Measurements from ENCODE around the gene GTF2H3. TPM values are rescaled to one million over a fixed set of nuclear protein-coding genes. Genes with fewer than 3 reads are reported as not detected.
A peak's percentile ranks its signal among the peaks of the same experiment; 100 is the strongest.

GTF2H3 gene
- total RNA-seq (2022) (76.9 and 85.0 TPM in 2 replicates), Bru-seq, nascent RNA (percentile 88 among the genes with signal in this experiment), BruChase-seq, experiment 1, labeled RNA remaining after a 6-hour chase (percentile 94 among the genes with signal in this experiment), BruChase-seq, experiment 2, labeled RNA remaining after a 2-hour chase (percentile 93 among the genes with signal in this experiment)
- long read RNA-seq, transcript GTF2H3-212 (13 exons, 3,329 nt), result major isoform, 9 of 20 reads
- long read RNA-seq, partial matches to known transcripts, result 0 of 20 reads
- long read RNA-seq, other reads (novel, unspliced or antisense), result 10 of 20 reads

GRCh38 chr12:123633379-123634141 is at the start of gene GTF2H3, which contains the start of gene EIF2B1:
Gene GTF2H3 (plus strand): TSS chr12:123633829. CDS start chr12:123633860, 31 bp downstream.
Gene EIF2B1 (minus strand): TSS chr12:123633686. CDS start chr12:123633557, 129 bp downstream.
- no peak for TF ChIP-seq CTCF (IDR thresholded peaks at IDR 0.05; ENCODE audit: unreplicated experiment)
- H3K36me3 Mint-ChIP-seq (ENCODE audit: insufficient read depth, unreplicated experiment), result peaks cover 57% of the 10 kb centered on the region
- intact Hi-C loops (cut with micrococcal nuclease), result no loop called here
- CTCF ChIA-PET, result no interaction called here
- H3K4me1 Mint-ChIP-seq (ENCODE audit: insufficient read depth, unreplicated experiment), result peaks cover 9% of the 10 kb centered on the region
- H3K27me3 Mint-ChIP-seq (ENCODE audit: insufficient read depth, unreplicated experiment), result no peaks in the 10 kb centered on the region
- H3K9me3 Mint-ChIP-seq (ENCODE audit: unreplicated experiment), result no peaks in the 10 kb centered on the region
- H3K27ac Mint-ChIP-seq (ENCODE audit: low read depth, unreplicated experiment), result peak within 1 kb of the TSS; percentile 99
- H3K4me3 Mint-ChIP-seq (ENCODE audit: unreplicated experiment), result peak within 1 kb of the TSS; percentile 93
- POLR2A ChIA-PET, result interaction anchor here (0.5 to 2.0 kb wide), 16 partner anchors 9 to 401 kb away, joined by 3 to 17 read pairs (median 5); partner anchors contain the start of genes DDX55, KMT5A, MPHOSPH9 and MTRFR
- DNase-seq (ENCODE audit: unreplicated experiment), result peak; percentile 97
- no TSS peak for BruUV-seq (replicated peaks)

GRCh38 chr12:123591702-123592481 is 41.7 kb upstream of the GTF2H3 start:
- no peaks in the 10 kb centered on the region for H3K9me3 Mint-ChIP-seq (ENCODE audit: unreplicated experiment)
- POLR2A ChIA-PET, result interaction anchor here (6.2 kb wide), 1 partner anchor 10 kb away, joined by 36 read pairs; the partner anchor contains the start of gene DDX55
- no peak for TF ChIP-seq CTCF (IDR thresholded peaks at IDR 0.05; ENCODE audit: unreplicated experiment)
- H3K27me3 Mint-ChIP-seq (ENCODE audit: insufficient read depth, unreplicated experiment), result no peaks in the 10 kb centered on the region
- peaks cover 100% of the 10 kb centered on the region for H3K36me3 Mint-ChIP-seq (ENCODE audit: insufficient read depth, unreplicated experiment)
- no peak for DNase-seq (ENCODE audit: unreplicated experiment)
- intact Hi-C loops (cut with micrococcal nuclease), result no loop called here
- H3K27ac Mint-ChIP-seq (ENCODE audit: low read depth, unreplicated experiment), result peak overlapping the region; percentile 59
- CTCF ChIA-PET, result interaction anchor here (0.6 kb wide), 1 partner anchor 19 kb away, joined by 3 read pairs; no protein-coding TSS in a partner anchor
- H3K4me1 Mint-ChIP-seq (ENCODE audit: insufficient read depth, unreplicated experiment), result peaks cover 6% of the 10 kb centered on the region
- H3K4me3 Mint-ChIP-seq (ENCODE audit: unreplicated experiment), result no peak overlapping the region
- BruUV-seq (replicated peaks), result no TSS peak

GRCh38 chr12:123595729-123596128 is 37.9 kb upstream of the GTF2H3 start:
- Mint-ChIP-seq H3K4me3 (ENCODE audit: unreplicated experiment) (no peak overlapping the region), H3K27ac (ENCODE audit: low read depth, unreplicated experiment) (no peak overlapping the region), H3K9me3 (ENCODE audit: unreplicated experiment) (no peaks in the 10 kb centered on the region), H3K27me3 (ENCODE audit: insufficient read depth, unreplicated experiment) (no peaks in the 10 kb centered on the region), H3K4me1 (ENCODE audit: insufficient read depth, unreplicated experiment) (peaks cover 14% of the 10 kb centered on the region), H3K36me3 (ENCODE audit: insufficient read depth, unreplicated experiment) (peaks cover 90% of the 10 kb centered on the region)
- DNase-seq (ENCODE audit: unreplicated experiment), result no peak
- ChIA-PET POLR2A (interaction anchor here (0.6 kb wide), 1 partner anchor 81 kb away, joined by 3 read pairs; no protein-coding TSS in a partner anchor), CTCF (interaction anchor here (0.6 to 1.0 kb wide), 2 partner anchors 14 to 188 kb away, joined by 3 to 6 read pairs; no protein-coding TSS in a partner anchor)
- TF ChIP-seq CTCF (IDR thresholded peaks at IDR 0.05; ENCODE audit: unreplicated experiment), result no peak
- intact Hi-C loops (cut with micrococcal nuclease), result no loop called here
- BruUV-seq (replicated peaks), result no TSS peak

Data from MCF 10A (cell line).